ENCODE data around the gene ZNF385D.

- TF ChIP-seq, protein P1, sequence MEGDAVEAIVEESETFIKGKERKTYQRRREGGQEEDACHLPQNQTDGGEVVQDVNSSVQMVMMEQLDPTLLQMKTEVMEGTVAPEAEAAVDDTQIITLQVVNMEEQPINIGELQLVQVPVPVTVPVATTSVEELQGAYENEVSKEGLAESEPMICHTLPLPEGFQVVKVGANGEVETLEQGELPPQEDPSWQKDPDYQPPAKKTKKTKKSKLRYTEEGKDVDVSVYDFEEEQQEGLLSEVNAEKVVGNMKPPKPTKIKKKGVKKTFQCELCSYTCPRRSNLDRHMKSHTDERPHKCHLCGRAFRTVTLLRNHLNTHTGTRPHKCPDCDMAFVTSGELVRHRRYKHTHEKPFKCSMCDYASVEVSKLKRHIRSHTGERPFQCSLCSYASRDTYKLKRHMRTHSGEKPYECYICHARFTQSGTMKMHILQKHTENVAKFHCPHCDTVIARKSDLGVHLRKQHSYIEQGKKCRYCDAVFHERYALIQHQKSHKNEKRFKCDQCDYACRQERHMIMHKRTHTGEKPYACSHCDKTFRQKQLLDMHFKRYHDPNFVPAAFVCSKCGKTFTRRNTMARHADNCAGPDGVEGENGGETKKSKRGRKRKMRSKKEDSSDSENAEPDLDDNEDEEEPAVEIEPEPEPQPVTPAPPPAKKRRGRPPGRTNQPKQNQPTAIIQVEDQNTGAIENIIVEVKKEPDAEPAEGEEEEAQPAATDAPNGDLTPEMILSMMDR (IDR thresholded peaks at IDR 0.05 in 4 of 5, conservative IDR thresholded peaks at IDR 0.05 in 1 of 5), result no peak
- no peak for TF ChIP-seq POLR2A (IDR thresholded peaks at IDR 0.05)
These were observed 103.0 kb downstream of the ZNF385D start for GRCh38 chr3:21647961-21648360.

All from gastrocnemius medialis (tissue), 4 donors.